ENCODE results near the gene SLC39A8.

SLC39A8 gene

GRCh38 chr4:102230194-102230593 lies 115.1 kb downstream of the SLC39A8 start:
- DNase-seq (ENCODE audit: low spot score), result no peak

GRCh38 chr4:102227388-102227787 lies 117.9 kb downstream of the SLC39A8 start:
- no peak for DNase-seq (ENCODE audit: low spot score)

GRCh38 chr4:102223461-102223860 lies 121.8 kb downstream of the SLC39A8 start:
- DNase-seq (ENCODE audit: low spot score), result no peak

GRCh38 chr4:102222838-102223409 lies 122.4 kb downstream of the SLC39A8 start:
- DNase-seq (ENCODE audit: low spot score), result no peak

GRCh38 chr4:102219129-102219528 lies 126.2 kb downstream of the SLC39A8 start:
- DNase-seq (ENCODE audit: low spot score), result no peak

GRCh38 chr4:102218656-102219055 lies 126.6 kb downstream of the SLC39A8 start:
- DNase-seq (ENCODE audit: low spot score), result no peak

GRCh38 chr4:102217775-102218355 lies 127.4 kb downstream of the SLC39A8 start:
- DNase-seq (ENCODE audit: low spot score), result no peak

GRCh38 chr4:102217345-102217744 lies 127.9 kb downstream of the SLC39A8 start:
- DNase-seq (ENCODE audit: low spot score), result no peak

GRCh38 chr4:102216666-102217065 lies 128.6 kb downstream of the SLC39A8 start:
- DNase-seq (ENCODE audit: low spot score), result no peak

GRCh38 chr4:102213031-102213430 lies 132.3 kb downstream of the SLC39A8 start:
- DNase-seq (ENCODE audit: low spot score), result no peak

Data from LoVo (cell line).